Measurements from ENCODE around the gene SULT1C4.

SULT1C4 gene

GRCh38 chr2:108364676-108365297 is 13.0 kb upstream of the SULT1C4 start:
- no peak for TF ChIP-seq CTCF (IDR thresholded peaks at IDR 0.05)

- TF ChIP-seq CTCF (IDR thresholded peaks at IDR 0.05): no peak
Measured at GRCh38 chr2:108365656-108366055, 12.1 kb upstream of the SULT1C4 start.

GRCh38 chr2:108367014-108367413 is 10.7 kb upstream of the SULT1C4 start:
- TF ChIP-seq CTCF (IDR thresholded peaks at IDR 0.05): no peak

GRCh38 chr2:108367561-108368175 is 10.1 kb upstream of the SULT1C4 start:
- no peak for TF ChIP-seq CTCF (IDR thresholded peaks at IDR 0.05)

- no peak for TF ChIP-seq CTCF (IDR thresholded peaks at IDR 0.05)
Measured at GRCh38 chr2:108369153-108369552, 8.6 kb upstream of the SULT1C4 start.

GRCh38 chr2:108370080-108370479 is 7.7 kb upstream of the SULT1C4 start:
- no peak for TF ChIP-seq CTCF (IDR thresholded peaks at IDR 0.05)

GRCh38 chr2:108376774-108377173 is 980 bp upstream of the SULT1C4 start:
- TF ChIP-seq CTCF (IDR thresholded peaks at IDR 0.05): no peak
